Measurements from ENCODE around the gene TMTC3.

DNA sequence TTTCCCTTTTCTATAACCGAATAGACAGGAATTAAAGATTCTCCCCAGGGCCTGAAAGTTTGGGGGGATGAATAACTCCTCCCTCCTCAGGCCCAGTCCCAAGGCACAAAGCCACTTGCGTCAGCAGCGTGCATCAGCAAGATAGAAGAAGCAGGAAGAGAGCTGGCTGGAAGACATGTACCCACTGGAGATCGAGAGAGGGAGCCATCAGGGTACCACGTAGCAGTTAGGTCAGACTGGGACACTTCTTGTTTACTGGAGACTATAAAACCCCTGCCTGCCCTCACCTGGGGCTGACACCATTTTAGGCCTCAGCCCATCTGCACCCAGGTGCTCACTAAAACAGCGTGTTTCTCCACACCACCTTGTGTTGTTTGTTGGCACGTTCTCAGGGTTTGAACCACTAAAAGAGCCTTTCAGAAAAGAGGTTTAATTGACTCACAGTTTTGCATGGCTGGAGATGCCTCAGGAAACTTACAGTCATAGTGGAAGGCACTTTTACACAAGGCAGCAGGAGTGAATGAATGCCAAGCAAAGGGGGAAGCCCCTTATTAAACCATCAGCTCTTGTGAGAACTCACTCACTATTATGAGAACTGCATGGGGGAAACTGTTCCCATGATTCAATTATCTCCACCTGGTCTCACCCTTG is 93.2 kb downstream of the TMTC3 start:
- no peak for TF ChIP-seq MAX (IDR thresholded peaks at IDR 0.05)
- TF ChIP-seq EGR1 (IDR thresholded peaks at IDR 0.05) = no peak
- TF ChIP-seq REST (IDR thresholded peaks at IDR 0.05; ENCODE audit: low read depth) = no peak
- TF ChIP-seq EP300 (IDR thresholded peaks at IDR 0.05; ENCODE audit: borderline replicate concordance) = no peak
- TF ChIP-seq CEBPB (IDR thresholded peaks at IDR 0.05) = no peak
